ENCODE results near the gene ARGLU1.

- TF ChIP-seq CTCF (conservative IDR thresholded peaks at IDR 0.05; ENCODE audit: low read depth, low read length) (no peak), EZH2 (IDR thresholded peaks at IDR 0.05; ENCODE audit: borderline replicate concordance, low read depth, low read length, poor library complexity, severe bottlenecking) (no peak)
Measured at GRCh38 chr13:106534639-106535551, 33.0 kb downstream of the ARGLU1 start.
